Left colon (tissue), 2 donors: ENCODE data around the gene NF1. TPM values are rescaled to one million over a fixed set of nuclear protein-coding genes. Genes with fewer than 3 reads are reported as not detected.
"Not testable (repeated sequence)": the region's sequence is repeated elsewhere in the genome, so short reads cannot be mapped to it uniquely, and the experiment has no call there.

ENCODE experiments used
- ATAC-seq: fragments of 200-7000 bp; cut with Tn5 transposase; one replicate; pipeline ENCODE4 v1.9.1; 2020; ENCODE audit warnings: mild to moderate bottlenecking, moderate library complexity
- DNase-seq, 2 donors: peaks; one replicate each; pipeline ENCODE4 v3.0.0-alpha.2; 2020
- intact Hi-C, 2 donors: fragments of 100-400 bp; cut with DNase I in 1 of 2; cut with micrococcal nuclease in 1 of 2; formaldehyde crosslinking; loops; one replicate each; pipeline versions ENCODE4 v1.11.2 to v1.14.0; 2022; cut with DNase I, micrococcal nuclease
- long read RNA-seq: library from polyadenylated mRNA; unstranded; transcript quantifications from one replicate; pipeline ENCODE4 v2.0.0, GENCODE V29; 2021
- total RNA-seq, 2 donors: library from RNA; stranded (reverse); fragmentation: NEBNext Ultra II Directional; extraction: Animal tissue kit (Norgen Biotek cat#: 25700); gene quantifications; one replicate each; pipeline ENCODE4 v1.2.1, GENCODE V29; 2021
- donor health status: DM: no; HTN: no; CAD: no.
- donor health status: DM: yes; HTN: yes; CAD: no.

Gene NF1
- total RNA-seq: 10 to 100 TPM; 48.9 to 61.4 TPM
- long read RNA-seq, partial matches to known transcripts: 4 of 9 reads
- long read RNA-seq, other reads (novel, unspliced or antisense): 5 of 9 reads

GRCh38 chr17:31094600-31095235 is at the start of gene NF1:
TSS of gene NF1 (plus strand) at chr17:31094977. CDS start at chr17:31095310, 333 bp downstream.
- intact Hi-C loops: no loop called here
- ATAC-seq: peak; percentile 93

GRCh38 chr17:31046856-31047425 is 47.8 kb upstream of the NF1 start:
- intact Hi-C loops, ATAC-seq: not testable (repeated sequence)

More at GRCh38 chr17:31094600-31095235, at the start of gene NF1:
- DNase-seq: peak; percentile 95 to 96

GRCh38 chr17:31048142-31048541 is 46.6 kb upstream of the NF1 start:
- ATAC-seq (no peak), DNase-seq (no peak)
- intact Hi-C loops: no loop called here

More at GRCh38 chr17:31046856-31047425, 47.8 kb upstream of the NF1 start:
- DNase-seq: not testable (repeated sequence)

GRCh38 chr17:31048780-31049179 is 46.0 kb upstream of the NF1 start:
- DNase-seq (no peak), ATAC-seq (no peak)
- intact Hi-C loops: no loop called here

GRCh38 chr17:31050948-31051347 is 43.8 kb upstream of the NF1 start:
- ATAC-seq: peak; percentile 27
- intact Hi-C loops: no loop called here
- DNase-seq: no peak

- ATAC-seq (no peak), DNase-seq (no peak)
- intact Hi-C loops: no loop called here
Measured at GRCh38 chr17:31051506-31051905, 43.3 kb upstream of the NF1 start.

GRCh38 chr17:31052187-31052889 is 42.4 kb upstream of the NF1 start:
- ATAC-seq: peak; percentile 24
- DNase-seq: peak in 1 of 2 donors; percentile 33
- intact Hi-C loops: no loop called here

- DNase-seq (no peak), ATAC-seq (no peak)
- intact Hi-C loops: no loop called here
Measured at GRCh38 chr17:31053071-31053470, 41.7 kb upstream of the NF1 start.

- intact Hi-C loops: no loop called here
- DNase-seq (no peak), ATAC-seq (no peak)
Measured at GRCh38 chr17:31054761-31055160, 40.0 kb upstream of the NF1 start.

- intact Hi-C loops: no loop called here
- DNase-seq (no peak), ATAC-seq (no peak)
Measured at GRCh38 chr17:31058976-31059375, 35.8 kb upstream of the NF1 start.

GRCh38 chr17:31060791-31061550 is 33.8 kb upstream of the NF1 start:
- DNase-seq (no peak), ATAC-seq (no peak)
- intact Hi-C loops: no loop called here

GRCh38 chr17:31061678-31062077 is 33.1 kb upstream of the NF1 start:
- ATAC-seq: no peak
- no peak for DNase-seq
- intact Hi-C loops: no loop called here

GRCh38 chr17:31062346-31062745 is 32.4 kb upstream of the NF1 start:
- intact Hi-C loops: no loop called here
- DNase-seq: no peak
- ATAC-seq: no peak

GRCh38 chr17:31064707-31065106 is 30.1 kb upstream of the NF1 start:
- ATAC-seq (no peak), DNase-seq (no peak)
- intact Hi-C loops: no loop called here

- no peak for DNase-seq
- ATAC-seq: peak; percentile 88
- intact Hi-C loops: no loop called here
Measured at GRCh38 chr17:31067691-31068184, 27.0 kb upstream of the NF1 start.

GRCh38 chr17:31068291-31068690 is 26.5 kb upstream of the NF1 start:
- intact Hi-C loops: no loop called here
- peak; percentile 40 to 57 for DNase-seq
- peak; percentile 48 for ATAC-seq

GRCh38 chr17:31072186-31072585 is 22.6 kb upstream of the NF1 start:
- DNase-seq: no peak

GRCh38 chr17:31073411-31073810 is 21.4 kb upstream of the NF1 start:
- DNase-seq (peak; percentile 21 to 53), ATAC-seq (peak; percentile 99)
- intact Hi-C loops: no loop called here

More at GRCh38 chr17:31072186-31072585, 22.6 kb upstream of the NF1 start:
- intact Hi-C loops: no loop called here
- ATAC-seq: no peak
